Measurements from ENCODE around the gene CD247. TPM values are rescaled to one million over a fixed set of nuclear protein-coding genes. Genes with fewer than 3 reads are reported as not detected.

CD247 gene
- total and polyA plus RNA-seq, 10 of the 15 experiments (the other 5 are each of a cell fraction or from before 2014, with no cell fraction given), result 0.10 to 0.77 (median 0.30) TPM

DNA sequence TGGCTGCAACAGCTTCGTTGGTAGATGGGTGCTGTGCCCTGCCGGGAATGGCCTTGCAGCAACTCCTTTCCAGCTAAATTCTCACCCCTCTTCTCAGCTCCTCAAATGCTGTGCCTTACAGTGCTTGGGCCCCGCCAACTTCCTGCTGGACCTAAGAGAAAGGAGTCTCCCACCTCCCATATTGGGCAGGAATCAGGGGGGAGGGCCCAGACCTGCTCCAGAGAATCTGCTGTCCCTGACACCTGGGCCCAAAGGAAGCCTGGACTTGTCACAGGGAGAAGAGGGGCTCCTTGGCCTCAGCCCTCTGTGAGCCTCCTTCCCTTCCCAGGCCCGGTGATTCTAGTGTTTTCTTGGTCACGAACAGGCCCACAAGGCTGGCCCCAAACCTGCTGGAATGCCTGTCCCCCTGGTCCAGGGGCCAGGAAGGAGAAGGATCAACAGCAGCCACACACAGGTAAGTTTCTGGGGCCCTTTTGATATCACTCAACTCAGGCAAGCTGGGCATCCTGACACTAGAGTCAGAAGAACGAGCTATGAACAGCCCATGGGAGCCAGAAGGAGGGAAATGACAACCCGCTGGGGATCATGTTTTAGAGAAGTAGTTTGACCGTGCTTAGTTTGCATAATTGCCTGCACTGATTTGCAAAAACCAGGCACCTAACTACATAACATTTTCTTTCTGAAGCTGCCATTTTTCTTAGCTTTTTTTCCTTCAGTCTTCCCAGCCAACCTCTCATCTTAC is 86.2 kb downstream of the CD247 start:
- Histone ChIP-seq H4K20me1 (ENCODE audit: control insufficient read depth, insufficient read depth) (no peaks in the 10 kb centered on the region), H3K36me3 (ENCODE audit: control insufficient read depth in 2 of 2, insufficient read depth in 2 of 2, low read length in 1 of 2) (no peaks in the 10 kb centered on the region; a peak in 1 of 4 replicates), H3K9me3 (replicated peaks; ENCODE audit: control insufficient read depth, insufficient read depth, low read length) (no peaks in the 10 kb centered on the region; the same call in 2 of the 3 replicates), H3K4me2 (ENCODE audit: control insufficient read depth, insufficient read depth) (no peak overlapping the region), H3K4me3 (no peak overlapping the region), H3K79me2 (ENCODE audit: control insufficient read depth, insufficient read depth, low read length) (no peaks in the 10 kb centered on the region), H2AFZ (ENCODE audit: control insufficient read depth, low read depth, low read length) (no peak overlapping the region), H3K27ac (ENCODE audit: control insufficient read depth, insufficient read depth) (no peak overlapping the region), H3K9ac (ENCODE audit: control insufficient read depth, insufficient read depth, low read length) (no peak overlapping the region), H3K27me3 (replicated peaks in 1 of 2; ENCODE audit: control insufficient read depth in 2 of 2, insufficient read depth in 2 of 2, low read length in 1 of 2) (no peaks in the 10 kb centered on the region), H3K4me1 (ENCODE audit: control insufficient read depth, insufficient read depth, low read length) (peaks cover 27% of the 10 kb centered on the region)
- in situ Hi-C loops (cut with MboI), result no loop called here
- RAD21 ChIA-PET (ENCODE audit: unreplicated experiment), result interaction anchor here (1.0 to 1.4 kb wide), 4 partner anchors 24 to 373 kb away, joined by 3 to 5 read pairs (median 4); no protein-coding TSS in a partner anchor
- ATAC-seq (no peak), DNase-seq (ENCODE audit: low read depth, low spot score) (no peak), FAIRE-seq (no peak)
- no TSS peak for BruUV-seq (replicated peaks)
- WGBS (ENCODE audit: insufficient coverage, insufficient replicate concordance, low lambda C conversion rate, missing lambda C conversion rate), result 62% methylated on average over 7 of the region's 8 CpGs
- intact Hi-C loops (cut with micrococcal nuclease; ENCODE audit: unreplicated experiment), result no loop called here
- POLR2A ChIA-PET, result no interaction called here
- SMC1A ChIA-PET (ENCODE audit: uncharacterized antibody, unreplicated experiment), result interaction anchor here (1.2 to 1.8 kb wide), 2 partner anchors 15 to 21 kb away, joined by 3 to 6 read pairs; no protein-coding TSS in a partner anchor
- TF ChIP-seq, protein P1, sequence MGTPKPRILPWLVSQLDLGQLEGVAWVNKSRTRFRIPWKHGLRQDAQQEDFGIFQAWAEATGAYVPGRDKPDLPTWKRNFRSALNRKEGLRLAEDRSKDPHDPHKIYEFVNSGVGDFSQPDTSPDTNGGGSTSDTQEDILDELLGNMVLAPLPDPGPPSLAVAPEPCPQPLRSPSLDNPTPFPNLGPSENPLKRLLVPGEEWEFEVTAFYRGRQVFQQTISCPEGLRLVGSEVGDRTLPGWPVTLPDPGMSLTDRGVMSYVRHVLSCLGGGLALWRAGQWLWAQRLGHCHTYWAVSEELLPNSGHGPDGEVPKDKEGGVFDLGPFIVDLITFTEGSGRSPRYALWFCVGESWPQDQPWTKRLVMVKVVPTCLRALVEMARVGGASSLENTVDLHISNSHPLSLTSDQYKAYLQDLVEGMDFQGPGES (IDR thresholded peaks at IDR 0.05), result no peak
- TF ChIP-seq YBX1 (IDR thresholded peaks at IDR 0.05) (no peak), PAX5 (IDR thresholded peaks at IDR 0.05; ENCODE audit: borderline replicate concordance, low read depth, low read length) (no peak), WRNIP1 (IDR thresholded peaks at IDR 0.05; ENCODE audit: borderline replicate concordance, low read depth, low read length) (no peak)
- CTCF ChIA-PET, result interaction anchor here (0.6 to 2.4 kb wide), 5 partner anchors 10 to 314 kb away, joined by 3 to 8 read pairs (median 5); no protein-coding TSS in a partner anchor
